C4-2B (cell line): ENCODE results near the gene SREBF1.

ENCODE experiments used
- ZFX ChIP-seq: fragments of 450-650 bp; IDR thresholded peaks from 2 replicates; pipeline ENCODE4 v1.6.1; 2017
- TF ChIP-seq, protein P1 (sequence below): fragments of 450-650 bp; conservative IDR thresholded peaks from 2 replicates; pipeline ENCODE4 v1.5.1; 2017; ENCODE audit warnings: mild to moderate bottlenecking

DNA sequence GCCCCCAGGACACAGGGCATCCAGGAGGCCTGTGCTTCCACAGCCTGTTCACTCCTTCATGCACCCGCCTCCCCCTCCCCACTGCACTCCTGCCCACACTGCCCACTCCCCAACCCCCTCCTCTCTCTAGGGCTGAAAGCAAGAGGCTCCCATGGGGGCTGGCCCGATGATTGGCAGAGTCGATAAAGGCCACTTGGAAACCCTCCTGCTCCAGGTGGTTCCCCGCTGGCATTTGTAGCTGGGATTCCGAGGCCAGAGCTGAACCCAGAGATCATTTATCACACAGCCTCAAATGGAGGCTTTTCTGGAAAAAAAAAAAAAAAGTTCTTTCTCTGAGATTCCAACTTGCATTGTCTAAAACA lies 74.1 kb downstream of the SREBF1 start:
- TF ChIP-seq, protein P1, sequence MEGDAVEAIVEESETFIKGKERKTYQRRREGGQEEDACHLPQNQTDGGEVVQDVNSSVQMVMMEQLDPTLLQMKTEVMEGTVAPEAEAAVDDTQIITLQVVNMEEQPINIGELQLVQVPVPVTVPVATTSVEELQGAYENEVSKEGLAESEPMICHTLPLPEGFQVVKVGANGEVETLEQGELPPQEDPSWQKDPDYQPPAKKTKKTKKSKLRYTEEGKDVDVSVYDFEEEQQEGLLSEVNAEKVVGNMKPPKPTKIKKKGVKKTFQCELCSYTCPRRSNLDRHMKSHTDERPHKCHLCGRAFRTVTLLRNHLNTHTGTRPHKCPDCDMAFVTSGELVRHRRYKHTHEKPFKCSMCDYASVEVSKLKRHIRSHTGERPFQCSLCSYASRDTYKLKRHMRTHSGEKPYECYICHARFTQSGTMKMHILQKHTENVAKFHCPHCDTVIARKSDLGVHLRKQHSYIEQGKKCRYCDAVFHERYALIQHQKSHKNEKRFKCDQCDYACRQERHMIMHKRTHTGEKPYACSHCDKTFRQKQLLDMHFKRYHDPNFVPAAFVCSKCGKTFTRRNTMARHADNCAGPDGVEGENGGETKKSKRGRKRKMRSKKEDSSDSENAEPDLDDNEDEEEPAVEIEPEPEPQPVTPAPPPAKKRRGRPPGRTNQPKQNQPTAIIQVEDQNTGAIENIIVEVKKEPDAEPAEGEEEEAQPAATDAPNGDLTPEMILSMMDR, result no peak
- TF ChIP-seq ZFX, result no peak
